ENCODE measurements around the gene MED31. TPM values are rescaled to one million over a fixed set of nuclear protein-coding genes. Genes with fewer than 3 reads are reported as not detected.

MED31 gene
- total and polyA plus RNA-seq, 2 of the 4 experiments (the other 2 are of a cell fraction) = 5.6 to 11.6 TPM

DNA sequence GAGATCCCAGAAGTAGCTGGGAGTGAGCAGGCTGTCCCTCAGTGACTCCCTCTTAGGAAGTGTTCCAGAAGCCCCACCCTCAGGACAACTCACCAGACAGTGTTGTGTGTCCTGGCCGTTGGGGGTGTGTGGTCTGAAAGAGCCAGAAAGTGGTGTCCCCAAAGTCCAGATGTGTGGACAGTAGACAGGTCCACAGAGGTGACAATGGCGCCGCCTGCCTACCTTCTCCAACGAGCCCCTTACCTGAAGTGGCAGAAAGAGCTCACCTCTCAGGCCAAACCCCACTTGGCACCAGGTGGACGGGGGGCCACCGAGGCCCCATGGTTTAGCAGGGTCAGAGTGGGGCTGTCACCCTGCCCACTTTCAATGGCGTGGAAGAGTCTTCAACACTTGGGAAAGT, 20.0 kb upstream of the MED31 start:
- 77% methylated on average over 3 of the region's 7 CpGs; no CpG with 5 or more reads in 1 of the 2 experiments for WGBS, 2 experiments (ENCODE audit: extremely low coverage in 2 of 2, insufficient read length in 1 of 2)
- Histone ChIP-seq H4K8ac (ENCODE audit: low read depth in 2 of 2, low read length in 2 of 2) (no peak overlapping the region), H3K9me1 (ENCODE audit: insufficient read depth, low read length) (no peaks in the 10 kb centered on the region), H3K4ac (ENCODE audit: low read depth, low read length) (no peak overlapping the region), H4K5ac (ENCODE audit: low read depth, low read length) (no peak overlapping the region), H2BK15ac (ENCODE audit: low read depth, low read length) (no peak overlapping the region), H3K27ac (ENCODE audit: insufficient read depth, low read length) (no peak overlapping the region), H3K4me1 (ENCODE audit: control insufficient read depth, insufficient read depth, low read length) (no peaks in the 10 kb centered on the region), H4K91ac (ENCODE audit: insufficient read depth, low read depth, low read length) (no peak overlapping the region), H3K56ac (ENCODE audit: extremely low read depth, insufficient read depth, low read length) (no peak overlapping the region), H3K79me1 (ENCODE audit: low read depth in 1 of 2, low read length in 2 of 2) (no peaks in the 10 kb centered on the region), H3K27me3 (ENCODE audit: control insufficient read depth, insufficient read depth, low read length) (peaks cover 27% of the 10 kb centered on the region), H2BK5ac (ENCODE audit: low read depth, low read length, poor library complexity, severe bottlenecking) (no peak overlapping the region), H2AK5ac (ENCODE audit: low read depth, low read length) (no peak overlapping the region), H2BK120ac (ENCODE audit: low read depth, low read length) (no peak overlapping the region), H3K9ac (ENCODE audit: low read depth, low read length) (no peak overlapping the region), H3K14ac (replicated peaks; ENCODE audit: low read depth, low read length) (no peak overlapping the region), H3K23ac (ENCODE audit: low read depth, low read length) (no peak overlapping the region), H4K20me1 (ENCODE audit: insufficient read depth, low read length) (no peaks in the 10 kb centered on the region), H3K4me3 (ENCODE audit: insufficient read depth, low read depth, low read length) (no peak overlapping the region), H3K9me3 (ENCODE audit: control insufficient read depth, insufficient read depth, low read length) (no peaks in the 10 kb centered on the region), H2AFZ (replicated peaks; ENCODE audit: low read length, poor library complexity) (no peak overlapping the region), H3K36me3 (ENCODE audit: control insufficient read depth, insufficient read depth, low read length) (no peaks in the 10 kb centered on the region), H2AK9ac (replicated peaks; ENCODE audit: low read depth, low read length, poor library complexity) (no peak overlapping the region), H3K18ac (ENCODE audit: low read depth, low read length) (no peak overlapping the region), H3K4me2 (ENCODE audit: low read depth, low read length) (no peak overlapping the region), H2BK20ac (ENCODE audit: low read depth, low read length) (no peak overlapping the region)
- TF ChIP-seq FOS (IDR thresholded peaks at IDR 0.05; ENCODE audit: low read depth, low read length) = no peak
- no peak for TF ChIP-seq CHD1 (IDR thresholded peaks at IDR 0.05; ENCODE audit: low read depth, low read length)
- TF ChIP-seq MAFK (IDR thresholded peaks at IDR 0.05; ENCODE audit: low read depth, low read length) = no peak
- no peak for TF ChIP-seq BHLHE40 (IDR thresholded peaks at IDR 0.05; ENCODE audit: low read depth, low read length)
- BruUV-seq (replicated peaks) = no TSS peak
- POLR2A ChIA-PET (ENCODE audit: unreplicated experiment) = no interaction called here
- CTCF ChIA-PET = no interaction called here
- dilution Hi-C loops (cut with HindIII; ENCODE audit: low sequenced_read_pairs, unreplicated experiment) (no loop called here), intact Hi-C loops (cut with micrococcal nuclease) (no loop called here), in situ Hi-C loops (cut with MboI; ENCODE audit: low sequenced_read_pairs) (no loop called here)
- ATAC-seq (ENCODE audit: low read depth) = no peak
- DNase-seq = no peak
